Activated naive CD4-positive, alpha-beta T cell (primary cell): ENCODE results near the gene EPB42.

Experiments used
- DNase-seq, 4 experiments: peaks; one replicate each; lab custom pipeline; 2025; lab: John Stamatoyannopoulos, UW

EPB42 gene

GRCh38 chr15:43220991-43221403, at the start of gene EPB42:
TSS of gene EPB42 (minus strand) at chr15:43221018. CDS start at chr15:43220825, 193 bp downstream.
- DNase-seq, result no peak

- DNase-seq, result no peak
Observed at GRCh38 chr15:43270113-43270665, 49.4 kb upstream of the EPB42 start.

- DNase-seq, result no peak
Observed at GRCh38 chr15:43268111-43269105, 47.6 kb upstream of the EPB42 start.

- no peak for DNase-seq
Observed at GRCh38 chr15:43267439-43267838, 46.6 kb upstream of the EPB42 start.

GRCh38 chr15:43266834-43267233, 46.0 kb upstream of the EPB42 start, which contains the start of gene TGM5:
TSS of gene TGM5 (minus strand) at chr15:43266928. CDS start at chr15:43266849, 79 bp downstream.
- no peak for DNase-seq

GRCh38 chr15:43266386-43266785, 45.6 kb upstream of the EPB42 start:
- no peak for DNase-seq

GRCh38 chr15:43260011-43260615, 39.3 kb upstream of the EPB42 start:
- no peak for DNase-seq

- no peak for DNase-seq
Observed at GRCh38 chr15:43258781-43259180, 38.0 kb upstream of the EPB42 start.

- no peak for DNase-seq
Observed at GRCh38 chr15:43256341-43256740, 35.5 kb upstream of the EPB42 start.

GRCh38 chr15:43255376-43255775, 34.6 kb upstream of the EPB42 start:
- no peak for DNase-seq

GRCh38 chr15:43253431-43254403, 32.9 kb upstream of the EPB42 start:
- no peak for DNase-seq

GRCh38 chr15:43251871-43252250, 31.0 kb upstream of the EPB42 start:
- DNase-seq, result no peak

GRCh38 chr15:43251185-43251870, 30.5 kb upstream of the EPB42 start:
- DNase-seq, result no peak

GRCh38 chr15:43250785-43251184, 30.0 kb upstream of the EPB42 start:
- DNase-seq, result no peak

GRCh38 chr15:43249699-43250203, 28.9 kb upstream of the EPB42 start:
- DNase-seq, result no peak

- no peak for DNase-seq
Observed at GRCh38 chr15:43249236-43249635, 28.4 kb upstream of the EPB42 start.

GRCh38 chr15:43246261-43246774, 25.5 kb upstream of the EPB42 start:
- DNase-seq, result no peak

- DNase-seq, result no peak
Observed at GRCh38 chr15:43244092-43244491, 23.3 kb upstream of the EPB42 start.

- no peak for DNase-seq
Observed at GRCh38 chr15:43243020-43243645, 22.3 kb upstream of the EPB42 start.

- DNase-seq, result no peak
Observed at GRCh38 chr15:43242616-43243015, 21.8 kb upstream of the EPB42 start.
